WTC11 (cell line): Measurements from ENCODE around the gene PRICKLE1. TPM values are rescaled to one million over a fixed set of nuclear protein-coding genes. Genes with fewer than 3 reads are reported as not detected.

ENCODE experiments used
- ATAC-seq: fragments of 200-7000 bp; cut with Tn5 transposase; 2 replicates; pipeline ENCODE4 v1.10.0; 2021; ENCODE audit warnings: mild to moderate bottlenecking, moderate library complexity
- CTCF ChIA-PET: fragments of 300-600 bp; sonication (Branson Sonifier 250); formaldehyde crosslinking; loops from one replicate; lab custom pipeline; 2021; ENCODE audit warnings: antibody characterized with exemption; lab: Charles Lee
- POLR2A ChIA-PET: fragments of 350-600 bp; sonication (Branson Sonifier 250); formaldehyde crosslinking; loops from one replicate; lab custom pipeline; 2021; ENCODE audit warnings: antibody characterized with exemption; lab: Charles Lee
- DNase-seq: peaks from one replicate; pipeline ENCODE4 v3.0.0; 2021; ENCODE audit warnings: low spot score
- H3K27ac Mint-ChIP-seq: 2 replicates; pipeline ENCODE4 v1.8.0; 2021; ENCODE audit warnings: mixed read lengths
- H3K27me3 Mint-ChIP-seq: 2 replicates; pipeline ENCODE4 v1.8.0; 2021; ENCODE audit warnings: low read depth, mild to moderate bottlenecking, moderate library complexity, mixed read lengths
- H3K36me3 Mint-ChIP-seq: 2 replicates; pipeline ENCODE4 v1.8.0; 2021; ENCODE audit warnings: mixed read lengths
- H3K4me1 Mint-ChIP-seq: 2 replicates; pipeline ENCODE4 v1.8.0; 2022; ENCODE audit warnings: mixed read lengths
- H3K4me3 Mint-ChIP-seq: 2 replicates; pipeline ENCODE4 v1.8.0; 2021; ENCODE audit warnings: mild to moderate bottlenecking, moderate library complexity, mixed read lengths
- H3K9me3 Mint-ChIP-seq: 2 replicates; pipeline ENCODE4 v1.8.0; 2021; ENCODE audit warnings: mixed read lengths
- FOXJ3 ChIP-seq: sonication (generic); formaldehyde crosslinking; IDR thresholded peaks from 2 replicates; pipeline ENCODE4 v1.9.0; 2021; ENCODE audit warnings: missing genetic modification reagents, mild to moderate bottlenecking, borderline replicate concordance
- GTF2I ChIP-seq: fragments of 250-450 bp; sonication (Bioruptor Pico); conservative IDR thresholded peaks from 2 replicates; pipeline ENCODE4 v1.4.0; 2021; ENCODE audit warnings: mild to moderate bottlenecking
- JAZF1 ChIP-seq: fragments of 250-450 bp; sonication (Bioruptor Pico); IDR thresholded peaks from 2 replicates; pipeline ENCODE4 v1.9.0; 2021; ENCODE audit warnings: moderate library complexity, mild to moderate bottlenecking, inconsistent platforms
- JUN ChIP-seq: sonication (generic); formaldehyde crosslinking; IDR thresholded peaks from 2 replicates; pipeline ENCODE4 v1.8.0; 2023; ENCODE audit warnings: mild to moderate bottlenecking, missing genetic modification reagents
- NFATC4 ChIP-seq: fragments of 250-450 bp; sonication (Bioruptor Pico); IDR thresholded peaks from 2 replicates; pipeline ENCODE4 v1.9.0; 2021; ENCODE audit warnings: mild to moderate bottlenecking
- PRRX2 ChIP-seq: fragments of 250-450 bp; sonication (Bioruptor Pico); IDR thresholded peaks from 2 replicates; pipeline ENCODE4 v1.8.0; 2021; ENCODE audit warnings: mild to moderate bottlenecking
- SMAD4 ChIP-seq: sonication (generic); formaldehyde crosslinking; IDR thresholded peaks from 2 replicates; pipeline ENCODE4 v1.8.0; 2022; ENCODE audit warnings: mild to moderate bottlenecking, missing genetic modification reagents
- TP53 ChIP-seq: sonication (generic); formaldehyde crosslinking; IDR thresholded peaks from 2 replicates; pipeline ENCODE4 v1.8.1; 2023; ENCODE audit warnings: mild to moderate bottlenecking, missing genetic modification reagents
- ZNF232 ChIP-seq: sonication (generic); formaldehyde crosslinking; IDR thresholded peaks from 2 replicates; pipeline ENCODE4 v1.8.0; 2022; ENCODE audit warnings: mild to moderate bottlenecking, missing genetic modification reagents
- ZNF416 ChIP-seq: fragments of 250-450 bp; sonication (Bioruptor Pico); IDR thresholded peaks from 2 replicates; pipeline ENCODE4 v1.9.0; 2021; ENCODE audit warnings: mild to moderate bottlenecking, inconsistent platforms
- total RNA-seq: library from RNA; stranded (reverse); gene quantifications from 3 replicates; pipeline ENCODE4 v1.2.3, GENCODE V29; 2021
- TF ChIP-seq, protein P1 (sequence below): fragments of 250-450 bp; sonication (Bioruptor Pico); IDR thresholded peaks from 2 replicates; pipeline ENCODE4 v1.9.0; 2021; ENCODE audit warnings: moderate library complexity, mild to moderate bottlenecking, inconsistent platforms, borderline replicate concordance
- TF ChIP-seq, protein P2 (sequence below): fragments of 250-450 bp; sonication (Bioruptor Pico); IDR thresholded peaks from 2 replicates; pipeline ENCODE4 v2.1.2; 2022; ENCODE audit warnings: mild to moderate bottlenecking, moderate library complexity
- TF ChIP-seq, protein P3 (sequence below): sonication (generic); formaldehyde crosslinking; IDR thresholded peaks from 2 replicates; pipeline ENCODE4 v1.8.0; 2023; ENCODE audit warnings: missing genetic modification reagents, mild to moderate bottlenecking, borderline replicate concordance
- TF ChIP-seq, protein P4 (sequence below): sonication (generic); formaldehyde crosslinking; conservative IDR thresholded peaks from 2 replicates; pipeline ENCODE4 v1.8.1; 2022; ENCODE audit warnings: mild to moderate bottlenecking, missing genetic modification reagents
- TF ChIP-seq, protein P5 (sequence below): sonication (generic); formaldehyde crosslinking; IDR thresholded peaks from 2 replicates; pipeline ENCODE4 v1.8.1; 2023; ENCODE audit warnings: mild to moderate bottlenecking, missing genetic modification reagents, borderline replicate concordance
- TF ChIP-seq, protein P6 (sequence below): fragments of 250-450 bp; sonication (Bioruptor Pico); IDR thresholded peaks from 2 replicates; pipeline ENCODE4 v1.8.0; 2021; ENCODE audit warnings: mild to moderate bottlenecking
- TF ChIP-seq, protein P7 (sequence below): sonication (generic); formaldehyde crosslinking; IDR thresholded peaks from 2 replicates; pipeline ENCODE4 v1.8.1; 2022; ENCODE audit warnings: low read depth, missing genetic modification reagents, borderline replicate concordance
- TF ChIP-seq, protein P8 (sequence below): fragments of 250-450 bp; sonication (Bioruptor Pico); IDR thresholded peaks from 2 replicates; pipeline ENCODE4 v1.9.0; 2021; ENCODE audit warnings: mild to moderate bottlenecking
- TF ChIP-seq, protein P9 (sequence below): sonication (generic); formaldehyde crosslinking; IDR thresholded peaks from 2 replicates; pipeline ENCODE4 v1.8.1; 2023; ENCODE audit warnings: mild to moderate bottlenecking, missing genetic modification reagents

PRICKLE1 gene
- total RNA-seq, 1 experiment from 2014 or later, result 11.7 TPM

DNA sequence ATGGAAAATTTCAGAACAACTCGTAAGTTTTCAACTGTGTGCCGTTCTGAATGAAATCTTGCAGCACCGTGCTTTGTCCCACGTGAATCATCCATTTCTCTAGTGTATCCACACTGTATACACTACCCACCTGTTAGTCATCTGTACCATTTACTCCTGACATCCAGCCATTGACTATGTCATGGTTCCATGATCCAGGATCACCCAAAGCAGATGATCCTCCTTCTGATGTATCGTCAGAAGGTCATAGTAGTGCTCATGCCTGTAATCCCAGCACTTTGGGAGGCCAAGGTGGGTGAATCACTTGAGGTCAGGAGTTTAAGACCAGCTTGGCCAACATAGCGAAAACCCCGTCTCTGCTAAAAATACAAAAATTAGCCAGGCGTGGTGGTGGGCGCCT, 140.7 kb downstream of the PRICKLE1 start:
- ChIA-PET POLR2A (no interaction called here), CTCF (no interaction called here)
- ATAC-seq, result no peak
- H3K36me3 Mint-ChIP-seq, result peaks cover 46% of the 10 kb centered on the region
- peaks cover 15% of the 10 kb centered on the region for H3K9me3 Mint-ChIP-seq
- no peak for TF ChIP-seq JUN (CRISPR knock-in tag)
- TF ChIP-seq GTF2I (CRISPR knock-in tag), result no peak
- no peak for TF ChIP-seq ZNF232 (CRISPR knock-in tag)
- TF ChIP-seq, protein P1, sequence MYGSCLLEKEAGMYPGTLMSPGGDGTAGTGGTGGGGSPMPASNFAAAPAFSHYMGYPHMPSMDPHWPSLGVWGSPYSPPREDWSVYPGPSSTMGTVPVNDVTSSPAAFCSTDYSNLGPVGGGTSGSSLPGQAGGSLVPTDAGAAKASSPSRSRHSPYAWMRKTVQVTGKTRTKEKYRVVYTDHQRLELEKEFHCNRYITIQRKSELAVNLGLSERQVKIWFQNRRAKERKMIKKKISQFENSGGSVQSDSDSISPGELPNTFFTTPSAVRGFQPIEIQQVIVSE (CRISPR knock-in tag), result no peak
- TF ChIP-seq FOXJ3 (CRISPR knock-in tag), result no peak
- TF ChIP-seq, protein P2, sequence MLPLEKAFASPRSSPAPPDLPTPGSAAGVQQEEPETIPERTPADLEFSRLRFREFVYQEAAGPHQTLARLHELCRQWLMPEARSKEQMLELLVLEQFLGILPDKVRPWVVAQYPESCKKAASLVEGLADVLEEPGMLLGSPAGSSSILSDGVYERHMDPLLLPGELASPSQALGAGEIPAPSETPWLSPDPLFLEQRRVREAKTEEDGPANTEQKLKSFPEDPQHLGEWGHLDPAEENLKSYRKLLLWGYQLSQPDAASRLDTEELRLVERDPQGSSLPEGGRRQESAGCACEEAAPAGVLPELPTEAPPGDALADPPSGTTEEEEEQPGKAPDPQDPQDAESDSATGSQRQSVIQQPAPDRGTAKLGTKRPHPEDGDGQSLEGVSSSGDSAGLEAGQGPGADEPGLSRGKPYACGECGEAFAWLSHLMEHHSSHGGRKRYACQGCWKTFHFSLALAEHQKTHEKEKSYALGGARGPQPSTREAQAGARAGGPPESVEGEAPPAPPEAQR (CRISPR knock-in tag), result no peak
- TF ChIP-seq TP53 (CRISPR knock-in tag), result no peak
- TF ChIP-seq, protein P3, sequence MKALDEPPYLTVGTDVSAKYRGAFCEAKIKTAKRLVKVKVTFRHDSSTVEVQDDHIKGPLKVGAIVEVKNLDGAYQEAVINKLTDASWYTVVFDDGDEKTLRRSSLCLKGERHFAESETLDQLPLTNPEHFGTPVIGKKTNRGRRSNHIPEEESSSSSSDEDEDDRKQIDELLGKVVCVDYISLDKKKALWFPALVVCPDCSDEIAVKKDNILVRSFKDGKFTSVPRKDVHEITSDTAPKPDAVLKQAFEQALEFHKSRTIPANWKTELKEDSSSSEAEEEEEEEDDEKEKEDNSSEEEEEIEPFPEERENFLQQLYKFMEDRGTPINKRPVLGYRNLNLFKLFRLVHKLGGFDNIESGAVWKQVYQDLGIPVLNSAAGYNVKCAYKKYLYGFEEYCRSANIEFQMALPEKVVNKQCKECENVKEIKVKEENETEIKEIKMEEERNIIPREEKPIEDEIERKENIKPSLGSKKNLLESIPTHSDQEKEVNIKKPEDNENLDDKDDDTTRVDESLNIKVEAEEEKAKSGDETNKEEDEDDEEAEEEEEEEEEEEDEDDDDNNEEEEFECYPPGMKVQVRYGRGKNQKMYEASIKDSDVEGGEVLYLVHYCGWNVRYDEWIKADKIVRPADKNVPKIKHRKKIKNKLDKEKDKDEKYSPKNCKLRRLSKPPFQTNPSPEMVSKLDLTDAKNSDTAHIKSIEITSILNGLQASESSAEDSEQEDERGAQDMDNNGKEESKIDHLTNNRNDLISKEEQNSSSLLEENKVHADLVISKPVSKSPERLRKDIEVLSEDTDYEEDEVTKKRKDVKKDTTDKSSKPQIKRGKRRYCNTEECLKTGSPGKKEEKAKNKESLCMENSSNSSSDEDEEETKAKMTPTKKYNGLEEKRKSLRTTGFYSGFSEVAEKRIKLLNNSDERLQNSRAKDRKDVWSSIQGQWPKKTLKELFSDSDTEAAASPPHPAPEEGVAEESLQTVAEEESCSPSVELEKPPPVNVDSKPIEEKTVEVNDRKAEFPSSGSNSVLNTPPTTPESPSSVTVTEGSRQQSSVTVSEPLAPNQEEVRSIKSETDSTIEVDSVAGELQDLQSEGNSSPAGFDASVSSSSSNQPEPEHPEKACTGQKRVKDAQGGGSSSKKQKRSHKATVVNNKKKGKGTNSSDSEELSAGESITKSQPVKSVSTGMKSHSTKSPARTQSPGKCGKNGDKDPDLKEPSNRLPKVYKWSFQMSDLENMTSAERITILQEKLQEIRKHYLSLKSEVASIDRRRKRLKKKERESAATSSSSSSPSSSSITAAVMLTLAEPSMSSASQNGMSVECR (CRISPR knock-in tag), result no peak
- TF ChIP-seq, protein P4, sequence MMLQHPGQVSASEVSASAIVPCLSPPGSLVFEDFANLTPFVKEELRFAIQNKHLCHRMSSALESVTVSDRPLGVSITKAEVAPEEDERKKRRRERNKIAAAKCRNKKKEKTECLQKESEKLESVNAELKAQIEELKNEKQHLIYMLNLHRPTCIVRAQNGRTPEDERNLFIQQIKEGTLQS (CRISPR knock-in tag), result no peak
- TF ChIP-seq, protein P5, sequence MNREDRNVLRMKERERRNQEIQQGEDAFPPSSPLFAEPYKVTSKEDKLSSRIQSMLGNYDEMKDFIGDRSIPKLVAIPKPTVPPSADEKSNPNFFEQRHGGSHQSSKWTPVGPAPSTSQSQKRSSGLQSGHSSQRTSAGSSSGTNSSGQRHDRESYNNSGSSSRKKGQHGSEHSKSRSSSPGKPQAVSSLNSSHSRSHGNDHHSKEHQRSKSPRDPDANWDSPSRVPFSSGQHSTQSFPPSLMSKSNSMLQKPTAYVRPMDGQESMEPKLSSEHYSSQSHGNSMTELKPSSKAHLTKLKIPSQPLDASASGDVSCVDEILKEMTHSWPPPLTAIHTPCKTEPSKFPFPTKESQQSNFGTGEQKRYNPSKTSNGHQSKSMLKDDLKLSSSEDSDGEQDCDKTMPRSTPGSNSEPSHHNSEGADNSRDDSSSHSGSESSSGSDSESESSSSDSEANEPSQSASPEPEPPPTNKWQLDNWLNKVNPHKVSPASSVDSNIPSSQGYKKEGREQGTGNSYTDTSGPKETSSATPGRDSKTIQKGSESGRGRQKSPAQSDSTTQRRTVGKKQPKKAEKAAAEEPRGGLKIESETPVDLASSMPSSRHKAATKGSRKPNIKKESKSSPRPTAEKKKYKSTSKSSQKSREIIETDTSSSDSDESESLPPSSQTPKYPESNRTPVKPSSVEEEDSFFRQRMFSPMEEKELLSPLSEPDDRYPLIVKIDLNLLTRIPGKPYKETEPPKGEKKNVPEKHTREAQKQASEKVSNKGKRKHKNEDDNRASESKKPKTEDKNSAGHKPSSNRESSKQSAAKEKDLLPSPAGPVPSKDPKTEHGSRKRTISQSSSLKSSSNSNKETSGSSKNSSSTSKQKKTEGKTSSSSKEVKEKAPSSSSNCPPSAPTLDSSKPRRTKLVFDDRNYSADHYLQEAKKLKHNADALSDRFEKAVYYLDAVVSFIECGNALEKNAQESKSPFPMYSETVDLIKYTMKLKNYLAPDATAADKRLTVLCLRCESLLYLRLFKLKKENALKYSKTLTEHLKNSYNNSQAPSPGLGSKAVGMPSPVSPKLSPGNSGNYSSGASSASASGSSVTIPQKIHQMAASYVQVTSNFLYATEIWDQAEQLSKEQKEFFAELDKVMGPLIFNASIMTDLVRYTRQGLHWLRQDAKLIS (CRISPR knock-in tag), result no peak
- TF ChIP-seq NFATC4 (CRISPR knock-in tag), result no peak
- TF ChIP-seq JAZF1, result no peak
- no peak for TF ChIP-seq SMAD4 (CRISPR knock-in tag)
- TF ChIP-seq, protein P6, sequence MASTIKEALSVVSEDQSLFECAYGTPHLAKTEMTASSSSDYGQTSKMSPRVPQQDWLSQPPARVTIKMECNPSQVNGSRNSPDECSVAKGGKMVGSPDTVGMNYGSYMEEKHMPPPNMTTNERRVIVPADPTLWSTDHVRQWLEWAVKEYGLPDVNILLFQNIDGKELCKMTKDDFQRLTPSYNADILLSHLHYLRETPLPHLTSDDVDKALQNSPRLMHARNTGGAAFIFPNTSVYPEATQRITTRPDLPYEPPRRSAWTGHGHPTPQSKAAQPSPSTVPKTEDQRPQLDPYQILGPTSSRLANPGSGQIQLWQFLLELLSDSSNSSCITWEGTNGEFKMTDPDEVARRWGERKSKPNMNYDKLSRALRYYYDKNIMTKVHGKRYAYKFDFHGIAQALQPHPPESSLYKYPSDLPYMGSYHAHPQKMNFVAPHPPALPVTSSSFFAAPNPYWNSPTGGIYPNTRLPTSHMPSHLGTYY (CRISPR knock-in tag), result no peak
- TF ChIP-seq, protein P7, sequence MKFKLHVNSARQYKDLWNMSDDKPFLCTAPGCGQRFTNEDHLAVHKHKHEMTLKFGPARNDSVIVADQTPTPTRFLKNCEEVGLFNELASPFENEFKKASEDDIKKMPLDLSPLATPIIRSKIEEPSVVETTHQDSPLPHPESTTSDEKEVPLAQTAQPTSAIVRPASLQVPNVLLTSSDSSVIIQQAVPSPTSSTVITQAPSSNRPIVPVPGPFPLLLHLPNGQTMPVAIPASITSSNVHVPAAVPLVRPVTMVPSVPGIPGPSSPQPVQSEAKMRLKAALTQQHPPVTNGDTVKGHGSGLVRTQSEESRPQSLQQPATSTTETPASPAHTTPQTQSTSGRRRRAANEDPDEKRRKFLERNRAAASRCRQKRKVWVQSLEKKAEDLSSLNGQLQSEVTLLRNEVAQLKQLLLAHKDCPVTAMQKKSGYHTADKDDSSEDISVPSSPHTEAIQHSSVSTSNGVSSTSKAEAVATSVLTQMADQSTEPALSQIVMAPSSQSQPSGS, result no peak
- TF ChIP-seq PRRX2 (CRISPR knock-in tag), result no peak
- TF ChIP-seq, protein P8, sequence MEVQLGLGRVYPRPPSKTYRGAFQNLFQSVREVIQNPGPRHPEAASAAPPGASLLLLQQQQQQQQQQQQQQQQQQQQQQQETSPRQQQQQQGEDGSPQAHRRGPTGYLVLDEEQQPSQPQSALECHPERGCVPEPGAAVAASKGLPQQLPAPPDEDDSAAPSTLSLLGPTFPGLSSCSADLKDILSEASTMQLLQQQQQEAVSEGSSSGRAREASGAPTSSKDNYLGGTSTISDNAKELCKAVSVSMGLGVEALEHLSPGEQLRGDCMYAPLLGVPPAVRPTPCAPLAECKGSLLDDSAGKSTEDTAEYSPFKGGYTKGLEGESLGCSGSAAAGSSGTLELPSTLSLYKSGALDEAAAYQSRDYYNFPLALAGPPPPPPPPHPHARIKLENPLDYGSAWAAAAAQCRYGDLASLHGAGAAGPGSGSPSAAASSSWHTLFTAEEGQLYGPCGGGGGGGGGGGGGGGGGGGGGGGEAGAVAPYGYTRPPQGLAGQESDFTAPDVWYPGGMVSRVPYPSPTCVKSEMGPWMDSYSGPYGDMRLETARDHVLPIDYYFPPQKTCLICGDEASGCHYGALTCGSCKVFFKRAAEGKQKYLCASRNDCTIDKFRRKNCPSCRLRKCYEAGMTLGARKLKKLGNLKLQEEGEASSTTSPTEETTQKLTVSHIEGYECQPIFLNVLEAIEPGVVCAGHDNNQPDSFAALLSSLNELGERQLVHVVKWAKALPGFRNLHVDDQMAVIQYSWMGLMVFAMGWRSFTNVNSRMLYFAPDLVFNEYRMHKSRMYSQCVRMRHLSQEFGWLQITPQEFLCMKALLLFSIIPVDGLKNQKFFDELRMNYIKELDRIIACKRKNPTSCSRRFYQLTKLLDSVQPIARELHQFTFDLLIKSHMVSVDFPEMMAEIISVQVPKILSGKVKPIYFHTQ, result no peak
- TF ChIP-seq ZNF416, result no peak
- TF ChIP-seq, protein P9, sequence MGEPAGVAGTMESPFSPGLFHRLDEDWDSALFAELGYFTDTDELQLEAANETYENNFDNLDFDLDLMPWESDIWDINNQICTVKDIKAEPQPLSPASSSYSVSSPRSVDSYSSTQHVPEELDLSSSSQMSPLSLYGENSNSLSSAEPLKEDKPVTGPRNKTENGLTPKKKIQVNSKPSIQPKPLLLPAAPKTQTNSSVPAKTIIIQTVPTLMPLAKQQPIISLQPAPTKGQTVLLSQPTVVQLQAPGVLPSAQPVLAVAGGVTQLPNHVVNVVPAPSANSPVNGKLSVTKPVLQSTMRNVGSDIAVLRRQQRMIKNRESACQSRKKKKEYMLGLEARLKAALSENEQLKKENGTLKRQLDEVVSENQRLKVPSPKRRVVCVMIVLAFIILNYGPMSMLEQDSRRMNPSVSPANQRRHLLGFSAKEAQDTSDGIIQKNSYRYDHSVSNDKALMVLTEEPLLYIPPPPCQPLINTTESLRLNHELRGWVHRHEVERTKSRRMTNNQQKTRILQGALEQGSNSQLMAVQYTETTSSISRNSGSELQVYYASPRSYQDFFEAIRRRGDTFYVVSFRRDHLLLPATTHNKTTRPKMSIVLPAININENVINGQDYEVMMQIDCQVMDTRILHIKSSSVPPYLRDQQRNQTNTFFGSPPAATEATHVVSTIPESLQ (CRISPR knock-in tag), result no peak
- H3K27me3 Mint-ChIP-seq, result no peaks in the 10 kb centered on the region
- no peak overlapping the region for H3K27ac Mint-ChIP-seq
- no peak for DNase-seq
- no peak overlapping the region for H3K4me3 Mint-ChIP-seq
- H3K4me1 Mint-ChIP-seq, result peaks cover 74% of the 10 kb centered on the region
